AG04450 (cell line): ENCODE results near the gene L1CAM. TPM values are rescaled to one million over a fixed set of nuclear protein-coding genes. Genes with fewer than 3 reads are reported as not detected.

ENCODE experiments used
- CTCF ChIA-PET: fragments of 300-600, 350-600 bp; formaldehyde crosslinking; extraction: SDS; loops from one replicate; lab custom pipeline; 2022; ENCODE audit warnings: antibody characterized with exemption, inconsistent platforms; lab: Charles Lee
- POLR2A ChIA-PET: fragments of 350-600 bp; formaldehyde crosslinking; extraction: SDS; loops from one replicate; lab custom pipeline; 2021; ENCODE audit warnings: antibody characterized with exemption, inconsistent platforms; lab: Yijun Ruan, JAX
- DNase-seq: peaks from one replicate; pipeline ENCODE4 v3.0.0-alpha.2; 2011; ENCODE audit warnings: low read depth, low spot score
- H3K27ac ChIP-seq: one replicate; pipeline ENCODE4 v1.5.1; 2012; ENCODE audit warnings: low read depth, low read length, control low read depth
- H3K27me3 ChIP-seq: one replicate; pipeline ENCODE4 v1.6.0; 2012; ENCODE audit warnings: low read length; ENCODE audit not compliant: control insufficient read depth, insufficient read depth
- H3K4me3 ChIP-seq: 2 replicates; pipeline ENCODE4 v1.5.1; 2011; ENCODE audit warnings: mild to moderate bottlenecking, low read depth, low read length, control low read depth
- H3K9me3 ChIP-seq: 2 replicates; pipeline ENCODE4 v1.5.1; 2012; ENCODE audit warnings: low read length; ENCODE audit not compliant: control insufficient read depth, insufficient read depth
- CTCF ChIP-seq: IDR thresholded peaks from 2 replicates; pipeline ENCODE4 v1.5.1; 2011; ENCODE audit warnings: low read depth, low read length, control low read depth, inconsistent platforms
- polyA plus RNA-seq: library from polyadenylated mRNA; depleted of rRNA; stranded (reverse); fragments of >200 nt; gene quantifications from 2 replicates; pipeline ENCODE4 v1.2.3, GENCODE V29; 2011

L1CAM gene
- polyA plus RNA-seq, 1 experiment = 0.10 TPM

- ChIA-PET CTCF (interaction anchor here (1.6 to 4.0 kb wide), 3 partner anchors 11 to 169 kb away, joined by 3 to 29 read pairs (median 6); partner anchors contain the start of gene PLXNB3), POLR2A (no interaction called here)
- Histone ChIP-seq H3K27ac (no peak overlapping the region), H3K27me3 (no peaks in the 10 kb centered on the region), H3K4me3 (peak overlapping the region; percentile 74), H3K9me3 (no peaks in the 10 kb centered on the region)
- no peak for DNase-seq
- no peak for TF ChIP-seq CTCF
These were observed 47.8 kb upstream of the L1CAM start for GRCh38 chrX:153933748-153934147.

GRCh38 chrX:153932220-153932915 lies 46.4 kb upstream of the L1CAM start:
- CTCF ChIA-PET = interaction anchor here (1.6 to 2.9 kb wide), 3 partner anchors 9 to 168 kb away, joined by 3 to 9 read pairs (median 6); partner anchors contain the start of gene PLXNB3
- Histone ChIP-seq H3K4me3 (no peak overlapping the region), H3K27me3 (no peaks in the 10 kb centered on the region), H3K9me3 (no peaks in the 10 kb centered on the region), H3K27ac (no peak overlapping the region)
- no peak for TF ChIP-seq CTCF
- POLR2A ChIA-PET = no interaction called here
- no peak for DNase-seq

- no peak overlapping the region for H3K4me3 ChIP-seq
- H3K9me3 ChIP-seq = no peaks in the 10 kb centered on the region
- ChIA-PET POLR2A (no interaction called here), CTCF (interaction anchor here (0.7 to 2.9 kb wide), 2 partner anchors 15 to 17 kb away, joined by 3 to 9 read pairs; no protein-coding TSS in a partner anchor)
- DNase-seq = no peak
- no peaks in the 10 kb centered on the region for H3K27me3 ChIP-seq
- H3K27ac ChIP-seq = no peak overlapping the region
- no peak for TF ChIP-seq CTCF
These were observed 45.8 kb upstream of the L1CAM start for GRCh38 chrX:153931748-153932147.

GRCh38 chrX:153931151-153931550 lies 45.2 kb upstream of the L1CAM start:
- ChIA-PET CTCF (interaction anchor here (0.7 to 2.9 kb wide), 2 partner anchors 16 to 18 kb away, joined by 3 to 9 read pairs; no protein-coding TSS in a partner anchor), POLR2A (no interaction called here)
- Histone ChIP-seq H3K27me3 (no peaks in the 10 kb centered on the region), H3K4me3 (no peak overlapping the region), H3K27ac (no peak overlapping the region), H3K9me3 (no peaks in the 10 kb centered on the region)
- no peak for TF ChIP-seq CTCF
- no peak for DNase-seq
